ENCODE results near the gene EMSY.
"Not testable (repeated sequence)": the region's sequence is repeated elsewhere in the genome, so short reads cannot be mapped to it uniquely, and the experiment has no call there.

DNA sequence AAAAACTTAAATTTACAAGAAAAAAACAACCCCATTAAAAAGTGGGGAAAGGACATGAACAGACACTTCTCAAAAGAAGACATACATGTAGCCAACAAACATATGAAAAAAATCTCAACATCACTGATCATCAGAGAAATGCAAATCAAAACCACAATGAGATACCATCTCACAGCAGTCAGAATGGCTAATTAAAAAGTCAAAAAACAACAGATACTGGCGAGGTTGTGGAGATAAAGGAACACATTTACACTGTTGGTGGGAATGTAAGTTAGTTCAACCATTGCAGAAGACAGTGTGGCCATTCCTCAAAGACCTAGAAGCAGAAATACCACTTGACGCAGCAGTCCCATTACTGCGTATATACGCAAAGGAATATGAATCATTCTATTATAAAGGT lies 150.3 kb downstream of the EMSY start:
- TF ChIP-seq CTCF (conservative IDR thresholded peaks at IDR 0.05); ZFX (IDR thresholded peaks at IDR 0.05): not testable (repeated sequence)
